Cardiac muscle cell (in vitro differentiated cells and primary cell): ENCODE measurements around the gene FRAS1. TPM values are rescaled to one million over a fixed set of nuclear protein-coding genes. Genes with fewer than 3 reads are reported as not detected.

Experiments used
- DNase-seq, 2 donors: peaks; one replicate each; pipeline versions ENCODE4 v3.0.0 to v3.0.0-alpha.2; 2010 to 2017; ENCODE audit warnings: low read depth in 1 of 2, low spot score in 1 of 2
- H3K27ac ChIP-seq: fragments of 200-600 bp; sonication (generic); 2 replicates; pipeline ENCODE4 v1.5.1; 2016
- H3K27me3 ChIP-seq: fragments of 200-600 bp; sonication (generic); 2 replicates; pipeline ENCODE4 v1.6.0; 2016; ENCODE audit warnings: control low read depth
- H3K36me3 ChIP-seq: fragments of 200-600 bp; sonication (generic); 2 replicates; pipeline ENCODE4 v1.5.1; 2016; ENCODE audit warnings: control low read depth
- H3K4me1 ChIP-seq: fragments of 200-600 bp; sonication (generic); 2 replicates; pipeline ENCODE4 v1.8.1; 2017; ENCODE audit warnings: low read depth, mild to moderate bottlenecking, mixed run types
- H3K4me3 ChIP-seq: fragments of 200-600 bp; sonication (generic); 2 replicates; pipeline ENCODE4 v1.5.1; 2016; ENCODE audit warnings: mild to moderate bottlenecking
- H3K9me3 ChIP-seq: fragments of 200-600 bp; sonication (generic); 2 replicates; pipeline ENCODE4 v1.5.1; 2017; ENCODE audit warnings: low read depth, mild to moderate bottlenecking, control low read depth
- CTCF ChIP-seq: IDR thresholded peaks from 2 replicates; pipeline ENCODE4 v1.5.1; 2012; ENCODE audit warnings: low read depth, mild to moderate bottlenecking, low read length
- polyA plus RNA-seq: library from polyadenylated mRNA; unstranded; fragments of >200 nt; fragmentation: Nextera tagmentation; extraction: Ambion mirVana; gene quantifications from 2 replicates; pipeline ENCODE4 v1.2.1, GENCODE V29; 2016
- total RNA-seq: library from RNA; depleted of rRNA; stranded (reverse); fragments of >200 nt; gene quantifications from 2 replicates; pipeline ENCODE4 v1.2.3, GENCODE V29; 2016

Gene FRAS1
- total and polyA plus RNA-seq, 2 experiments from 2014 or later, result 4.4 to 20.4 TPM

GRCh38 chr4:78437608-78438088 is 380.5 kb downstream of the FRAS1 start:
- Histone ChIP-seq H3K4me1 (no peaks in the 10 kb centered on the region), H3K27me3 (no peaks in the 10 kb centered on the region), H3K4me3 (no peak overlapping the region), H3K9me3 (no peaks in the 10 kb centered on the region), H3K27ac (no peak overlapping the region), H3K36me3 (no peaks in the 10 kb centered on the region)
- peak in 1 of 2 donors; percentile 39 for DNase-seq
- TF ChIP-seq CTCF, result no peak

GRCh38 chr4:78439328-78439727 is 382.2 kb downstream of the FRAS1 start:
- Histone ChIP-seq H3K9me3 (no peaks in the 10 kb centered on the region), H3K4me1 (no peaks in the 10 kb centered on the region), H3K4me3 (no peak overlapping the region), H3K27me3 (no peaks in the 10 kb centered on the region), H3K36me3 (no peaks in the 10 kb centered on the region), H3K27ac (no peak overlapping the region)
- TF ChIP-seq CTCF, result no peak
- peak in 1 of 2 donors; percentile 19 for DNase-seq

GRCh38 chr4:78441756-78442155 is 384.6 kb downstream of the FRAS1 start:
- Histone ChIP-seq H3K4me1 (no peaks in the 10 kb centered on the region), H3K9me3 (no peaks in the 10 kb centered on the region), H3K27ac (no peak overlapping the region), H3K27me3 (no peaks in the 10 kb centered on the region), H3K4me3 (no peak overlapping the region), H3K36me3 (no peaks in the 10 kb centered on the region)
- no peak for TF ChIP-seq CTCF
- no peak for DNase-seq

GRCh38 chr4:78446619-78447018 is 389.5 kb downstream of the FRAS1 start:
- Histone ChIP-seq H3K4me1 (no peaks in the 10 kb centered on the region), H3K36me3 (no peaks in the 10 kb centered on the region), H3K4me3 (no peak overlapping the region), H3K27me3 (no peaks in the 10 kb centered on the region), H3K27ac (no peak overlapping the region), H3K9me3 (no peaks in the 10 kb centered on the region)
- TF ChIP-seq CTCF, result no peak
- no peak for DNase-seq

GRCh38 chr4:78451407-78451806 is 394.3 kb downstream of the FRAS1 start:
- TF ChIP-seq CTCF, result no peak
- Histone ChIP-seq H3K27ac (no peak overlapping the region), H3K4me1 (no peaks in the 10 kb centered on the region), H3K9me3 (no peaks in the 10 kb centered on the region), H3K4me3 (no peak overlapping the region), H3K36me3 (peaks cover 7% of the 10 kb centered on the region), H3K27me3 (no peaks in the 10 kb centered on the region)
- no peak for DNase-seq

GRCh38 chr4:78454016-78454415 is 396.9 kb downstream of the FRAS1 start:
- H3K4me1 ChIP-seq, result no peaks in the 10 kb centered on the region
- no peak for TF ChIP-seq CTCF
- H3K27me3 ChIP-seq, result no peaks in the 10 kb centered on the region
- H3K27ac ChIP-seq, result no peak overlapping the region
- no peaks in the 10 kb centered on the region for H3K9me3 ChIP-seq
- peaks cover 7% of the 10 kb centered on the region for H3K36me3 ChIP-seq
- DNase-seq, result no peak
- no peak overlapping the region for H3K4me3 ChIP-seq
